22Rv1 (cell line): Measurements from ENCODE around the gene BARX1.

Experiments used
- CTCF ChIP-seq: fragments of 450-650 bp; IDR thresholded peaks from 2 replicates; pipeline ENCODE4 v1.5.1; 2017; ENCODE audit warnings: mild to moderate bottlenecking
- ZFX ChIP-seq: fragments of 450-650 bp; IDR thresholded peaks from 2 replicates; pipeline ENCODE4 v1.6.1; 2017; ENCODE audit warnings: antibody characterized with exemption, borderline replicate concordance

DNA sequence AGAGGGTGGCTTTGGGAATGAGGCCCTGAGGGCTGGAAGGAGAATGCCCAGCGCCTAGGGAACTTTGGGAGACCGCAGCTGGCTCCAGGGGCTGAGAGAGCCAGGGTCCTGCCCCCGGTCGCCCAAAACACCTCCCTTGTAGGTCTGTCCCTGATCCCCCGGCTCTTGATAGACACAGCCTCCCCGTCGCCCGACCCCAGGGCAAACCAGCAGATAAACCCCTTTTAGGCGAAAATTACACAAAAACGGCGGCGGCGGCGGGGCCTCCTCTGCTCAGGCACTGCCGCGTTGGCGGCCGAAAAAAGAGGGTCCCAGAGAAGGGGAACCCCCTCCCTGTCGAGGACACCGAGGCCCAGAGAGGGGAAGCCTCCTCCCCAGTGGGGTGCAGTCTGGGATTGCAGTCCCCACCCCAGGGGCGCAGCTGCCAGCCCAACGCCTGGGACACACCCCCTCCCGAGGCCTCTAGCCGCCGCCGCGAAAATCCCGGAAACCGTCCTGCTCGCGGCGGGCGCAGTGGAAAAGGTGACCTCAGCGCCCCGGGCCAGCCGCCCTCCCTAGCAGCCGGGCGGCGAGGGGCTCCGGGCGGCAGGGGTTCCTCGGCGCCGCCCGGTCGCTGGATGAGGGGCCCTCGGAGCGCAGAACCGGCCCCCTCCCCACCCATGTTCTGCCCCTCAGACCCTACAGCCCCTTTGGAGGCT lies 3.1 kb upstream of the BARX1 start:
- TF ChIP-seq CTCF (no peak), ZFX (no peak)
